Measurements from ENCODE around the gene NHS. TPM values are rescaled to one million over a fixed set of nuclear protein-coding genes. Genes with fewer than 3 reads are reported as not detected.
A peak's percentile ranks its signal among the peaks of the same experiment; 100 is the strongest.

The NHS gene
- total and polyA plus RNA-seq, 7 donors = 0.04 to 1.3 (median 0.22) TPM

- TF ChIP-seq, protein P1, sequence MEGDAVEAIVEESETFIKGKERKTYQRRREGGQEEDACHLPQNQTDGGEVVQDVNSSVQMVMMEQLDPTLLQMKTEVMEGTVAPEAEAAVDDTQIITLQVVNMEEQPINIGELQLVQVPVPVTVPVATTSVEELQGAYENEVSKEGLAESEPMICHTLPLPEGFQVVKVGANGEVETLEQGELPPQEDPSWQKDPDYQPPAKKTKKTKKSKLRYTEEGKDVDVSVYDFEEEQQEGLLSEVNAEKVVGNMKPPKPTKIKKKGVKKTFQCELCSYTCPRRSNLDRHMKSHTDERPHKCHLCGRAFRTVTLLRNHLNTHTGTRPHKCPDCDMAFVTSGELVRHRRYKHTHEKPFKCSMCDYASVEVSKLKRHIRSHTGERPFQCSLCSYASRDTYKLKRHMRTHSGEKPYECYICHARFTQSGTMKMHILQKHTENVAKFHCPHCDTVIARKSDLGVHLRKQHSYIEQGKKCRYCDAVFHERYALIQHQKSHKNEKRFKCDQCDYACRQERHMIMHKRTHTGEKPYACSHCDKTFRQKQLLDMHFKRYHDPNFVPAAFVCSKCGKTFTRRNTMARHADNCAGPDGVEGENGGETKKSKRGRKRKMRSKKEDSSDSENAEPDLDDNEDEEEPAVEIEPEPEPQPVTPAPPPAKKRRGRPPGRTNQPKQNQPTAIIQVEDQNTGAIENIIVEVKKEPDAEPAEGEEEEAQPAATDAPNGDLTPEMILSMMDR (IDR thresholded peaks at IDR 0.05) = no peak
- no peak for DNase-seq
- WGBS, 3 donors = 64 to 80% (median 79%) methylated on average over 3 of the region's 3 CpGs
- ATAC-seq = peak in 2 of 4 donors; percentile 21 to 48
- Histone ChIP-seq H3K9me3 (no peaks in the 10 kb centered on the region), H3K36me3 (ENCODE audit: insufficient read depth in 1 of 2, low read depth in 1 of 2) (peaks cover 0 to 36% of the 10 kb centered on the region in 2 donors), H3K27me3 (ENCODE audit: insufficient read depth in 3 of 3, low read length in 2 of 3) (no peaks in the 10 kb centered on the region), H3K4me3 (no peak overlapping the region), H3K4me1 (no peaks in the 10 kb centered on the region), H3K27ac (no peak overlapping the region)
- intact Hi-C loops (cut with DNase I) = no loop called here
Observed at GRCh38 chrX:17750436-17750835, 375.4 kb downstream of the NHS start.

GRCh38 chrX:17758382-17758781, 383.4 kb downstream of the NHS start:
- Histone ChIP-seq H3K4me3 (no peak overlapping the region), H3K4me1 (no peaks in the 10 kb centered on the region), H3K27me3 (ENCODE audit: insufficient read depth in 3 of 3, low read length in 2 of 3) (no peaks in the 10 kb centered on the region), H3K36me3 (ENCODE audit: insufficient read depth in 1 of 2, low read depth in 1 of 2) (peaks cover 0 to 3% of the 10 kb centered on the region in 2 donors), H3K9me3 (no peaks in the 10 kb centered on the region), H3K27ac (no peak overlapping the region)
- TF ChIP-seq, protein P1 (IDR thresholded peaks at IDR 0.05) = no peak
- 66 to 92% (median 92%) methylated on average over 2 of the region's 2 CpGs for WGBS, 3 donors
- ATAC-seq = no peak
- intact Hi-C loops (cut with DNase I) = no loop called here
- DNase-seq = no peak

- no peak for ATAC-seq
- Histone ChIP-seq H3K4me1 (no peaks in the 10 kb centered on the region), H3K27ac (no peak overlapping the region), H3K36me3 (ENCODE audit: insufficient read depth in 1 of 2, low read depth in 1 of 2) (no peaks in the 10 kb centered on the region), H3K9me3 (no peaks in the 10 kb centered on the region), H3K4me3 (no peak overlapping the region), H3K27me3 (ENCODE audit: insufficient read depth in 3 of 3, low read length in 2 of 3) (no peaks in the 10 kb centered on the region)
- no peak for DNase-seq
- WGBS, 3 donors = 29 to 71% (median 47%) methylated on average over 1 of the region's 1 CpG
- TF ChIP-seq, protein P1 (IDR thresholded peaks at IDR 0.05) = no peak
- intact Hi-C loops (cut with DNase I) = no loop called here
Observed at GRCh38 chrX:17759990-17760389, 385.0 kb downstream of the NHS start.

- no peaks in the 10 kb centered on the region for H3K4me1 ChIP-seq
- DNase-seq (no peak), ATAC-seq (no peak)
- TF ChIP-seq, protein P1 (IDR thresholded peaks at IDR 0.05) = no peak
- H3K27ac ChIP-seq = no peak overlapping the region
- no peak overlapping the region for H3K4me3 ChIP-seq
- 40 to 100% (median 48%) methylated on average over 1 of the region's 1 CpG for WGBS, 3 donors
- peaks cover 0 to 46% (median 0%) of the 10 kb centered on the region in 3 donors for H3K27me3 ChIP-seq (ENCODE audit: insufficient read depth in 3 of 3, low read length in 2 of 3)
- H3K36me3 ChIP-seq (ENCODE audit: insufficient read depth in 1 of 2, low read depth in 1 of 2) = no peaks in the 10 kb centered on the region
- intact Hi-C loops (cut with DNase I) = no loop called here
- no peaks in the 10 kb centered on the region for H3K9me3 ChIP-seq
Observed at GRCh38 chrX:17767734-17768133, 392.7 kb downstream of the NHS start.

DNA sequence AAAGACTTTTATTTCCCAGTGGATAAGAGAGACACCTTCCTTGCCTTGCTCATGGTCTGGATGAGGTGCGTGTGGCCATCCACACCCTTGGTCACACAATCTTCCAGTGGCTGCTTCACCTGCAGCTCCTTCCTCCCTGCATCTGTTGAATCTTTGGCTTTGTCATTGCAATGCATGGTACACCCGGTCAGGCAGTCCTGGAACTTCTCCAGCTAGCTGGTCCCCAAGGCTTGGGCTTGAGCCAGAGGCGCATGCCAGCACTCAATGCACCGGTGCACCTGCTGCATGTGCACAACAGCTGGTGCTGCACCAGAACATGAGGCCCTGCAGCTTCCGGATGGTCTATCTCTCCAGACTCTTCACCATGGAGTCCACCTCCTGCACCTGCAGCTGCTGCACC, 394.0 kb downstream of the NHS start:
- Histone ChIP-seq H3K27me3 (ENCODE audit: insufficient read depth in 3 of 3, low read length in 2 of 3) (peaks cover 0 to 59% (median 2%) of the 10 kb centered on the region in 3 donors), H3K36me3 (ENCODE audit: insufficient read depth in 1 of 2, low read depth in 1 of 2) (no peaks in the 10 kb centered on the region), H3K4me3 (no peak overlapping the region), H3K27ac (no peak overlapping the region), H3K9me3 (no peaks in the 10 kb centered on the region), H3K4me1 (no peaks in the 10 kb centered on the region)
- 33 to 56% (median 42%) methylated on average over 5 of the region's 5 CpGs for WGBS, 3 donors
- intact Hi-C loops (cut with DNase I) = no loop called here
- DNase-seq (no peak), ATAC-seq (no peak)
- TF ChIP-seq, protein P1 (IDR thresholded peaks at IDR 0.05) = no peak

Data from psoas muscle (tissue), 8 donors.